Activated CD4-positive, alpha-beta memory T cell treated with anti-CD3 and anti-CD28 coated beads for 36 hours (primary cell): ENCODE results near the gene HOMER2. TPM values are rescaled to one million over a fixed set of nuclear protein-coding genes. Genes with fewer than 3 reads are reported as not detected.
"Not testable (repeated sequence)": the region's sequence is repeated elsewhere in the genome, so short reads cannot be mapped to it uniquely, and the experiment has no call there.

Experiments used
- CTCF ChIA-PET: fragments of 350-600 bp; sonication (Branson Sonifier 250); formaldehyde crosslinking; loops from one replicate; lab custom pipeline; 2021; ENCODE audit warnings: antibody characterized with exemption, inconsistent platforms; lab: Charles Lee
- POLR2A ChIA-PET: fragments of 350-600 bp; sonication (Branson Sonifier 250); formaldehyde crosslinking; loops from one replicate; lab custom pipeline; 2021; ENCODE audit warnings: antibody characterized with exemption; lab: Charles Lee
- DNase-seq: peaks from one replicate; pipeline ENCODE4 v3.0.0-alpha.2; 2020
- H3K27ac Mint-ChIP-seq: one replicate; pipeline ENCODE4 v1.8.0; 2021; ENCODE audit warnings: mixed read lengths
- H3K27me3 Mint-ChIP-seq: one replicate; pipeline ENCODE4 v1.8.0; 2021; ENCODE audit warnings: mixed read lengths
- H3K36me3 Mint-ChIP-seq: one replicate; pipeline ENCODE4 v1.8.0; 2021; ENCODE audit warnings: mixed read lengths
- H3K4me1 Mint-ChIP-seq: one replicate; pipeline ENCODE4 v1.8.0; 2021; ENCODE audit warnings: low read depth, mixed read lengths
- H3K4me3 Mint-ChIP-seq: one replicate; pipeline ENCODE4 v1.8.0; 2021; ENCODE audit warnings: mild to moderate bottlenecking, mixed read lengths
- H3K9me3 Mint-ChIP-seq: one replicate; pipeline ENCODE4 v1.8.0; 2021; ENCODE audit warnings: mixed read lengths
- intact Hi-C: fragments of 100-400 bp; cut with micrococcal nuclease; formaldehyde crosslinking; loops from one replicate; pipeline ENCODE4 v1.15.1; 2023
- total RNA-seq, 2 experiments: library from RNA; stranded (reverse); gene quantifications; one replicate each; pipeline ENCODE4 v1.2.3, GENCODE V29; 2021

Gene HOMER2
- total RNA-seq, 2 experiments from 2014 or later: 6.5 to 7.9 TPM

DNA sequence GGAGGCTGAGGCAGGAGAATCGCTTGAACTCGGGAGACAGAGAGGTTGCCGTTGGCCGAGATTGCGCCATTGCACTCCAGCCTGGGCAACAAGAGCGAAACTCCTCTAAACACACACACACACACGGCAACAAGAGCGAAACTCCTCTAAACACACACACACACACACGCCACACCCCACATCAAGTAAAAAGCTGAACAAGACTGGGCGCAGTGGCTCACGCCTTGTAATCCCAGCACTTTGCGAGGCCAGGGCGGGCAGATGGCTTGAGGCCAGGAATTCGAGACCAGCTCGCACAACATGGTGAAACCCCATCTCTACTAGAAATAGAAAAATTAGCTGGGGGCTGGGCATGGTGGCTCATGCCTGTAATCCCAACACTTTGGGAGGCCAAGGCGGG is 49.0 kb downstream of the HOMER2 start:
- CTCF ChIA-PET: no interaction called here

GRCh38 chr15:82901114-82901805 is 51.3 kb downstream of the HOMER2 start:
- ChIA-PET POLR2A (no interaction called here), CTCF (interaction anchor here (0.7 kb wide), 1 partner anchor 665 kb away, joined by 3 read pairs; no protein-coding TSS in a partner anchor)
- Mint-ChIP-seq H3K27me3 (peaks cover 3% of the 10 kb centered on the region), H3K4me1 (no peaks in the 10 kb centered on the region), H3K9me3 (no peaks in the 10 kb centered on the region), H3K36me3 (no peaks in the 10 kb centered on the region), H3K27ac (no peak overlapping the region), H3K4me3 (no peak overlapping the region)
- DNase-seq: no peak
- intact Hi-C loops: no loop called here

More for the DNA sequence above, 49.0 kb downstream of the HOMER2 start:
- no peaks in the 10 kb centered on the region for H3K36me3 Mint-ChIP-seq
- POLR2A ChIA-PET: no interaction called here
- H3K9me3 Mint-ChIP-seq: peaks cover 3% of the 10 kb centered on the region
- DNase-seq: no peak
- H3K4me3 Mint-ChIP-seq: no peak overlapping the region
- H3K27me3 Mint-ChIP-seq: peaks cover 7% of the 10 kb centered on the region
- H3K27ac Mint-ChIP-seq: no peak overlapping the region
- intact Hi-C loops: no loop called here
- H3K4me1 Mint-ChIP-seq: no peaks in the 10 kb centered on the region

DNA sequence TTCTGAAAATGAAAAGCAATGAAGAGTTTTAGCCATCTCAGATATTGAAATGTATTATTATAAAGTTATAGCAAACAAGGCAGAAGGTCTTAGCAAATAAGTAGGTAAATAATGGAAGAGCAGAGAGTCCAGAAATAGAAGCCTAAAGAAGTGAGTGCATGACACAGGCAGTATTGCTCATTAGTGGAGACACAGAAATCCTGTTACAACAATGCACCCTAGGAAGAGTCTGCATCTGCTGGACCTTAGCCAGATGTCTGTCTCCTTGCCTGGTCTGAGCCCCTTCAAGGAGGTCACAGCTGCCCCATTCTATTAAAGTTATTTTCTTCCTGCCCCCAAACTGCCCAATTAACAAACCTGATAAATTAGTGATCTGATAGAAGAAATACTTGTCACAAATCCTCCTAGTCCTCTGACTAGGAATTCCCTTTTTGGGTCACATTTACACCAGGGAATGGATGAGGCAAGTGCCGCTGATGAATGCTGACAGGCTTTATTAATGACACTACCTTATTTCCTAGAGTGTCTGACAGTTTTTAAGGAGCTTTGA is 51.9 kb downstream of the HOMER2 start:
- DNase-seq: no peak
- no peaks in the 10 kb centered on the region for H3K9me3 Mint-ChIP-seq
- intact Hi-C loops: no loop called here
- no peak overlapping the region for H3K4me3 Mint-ChIP-seq
- H3K36me3 Mint-ChIP-seq: no peaks in the 10 kb centered on the region
- H3K27me3 Mint-ChIP-seq: peaks cover 4% of the 10 kb centered on the region
- no peaks in the 10 kb centered on the region for H3K4me1 Mint-ChIP-seq
- H3K27ac Mint-ChIP-seq: no peak overlapping the region
- ChIA-PET POLR2A (no interaction called here), CTCF (no interaction called here)

- CTCF ChIA-PET: no interaction called here
- no peak overlapping the region for H3K27ac Mint-ChIP-seq
- POLR2A ChIA-PET: no interaction called here
- peaks cover 7% of the 10 kb centered on the region for H3K27me3 Mint-ChIP-seq
- no peaks in the 10 kb centered on the region for H3K36me3 Mint-ChIP-seq
- H3K4me3 Mint-ChIP-seq: no peak overlapping the region
- DNase-seq: no peak
- H3K9me3 Mint-ChIP-seq: no peaks in the 10 kb centered on the region
- H3K4me1 Mint-ChIP-seq: no peaks in the 10 kb centered on the region
- intact Hi-C loops: no loop called here
These were observed 53.6 kb downstream of the HOMER2 start for GRCh38 chr15:82898961-82899360.

DNA sequence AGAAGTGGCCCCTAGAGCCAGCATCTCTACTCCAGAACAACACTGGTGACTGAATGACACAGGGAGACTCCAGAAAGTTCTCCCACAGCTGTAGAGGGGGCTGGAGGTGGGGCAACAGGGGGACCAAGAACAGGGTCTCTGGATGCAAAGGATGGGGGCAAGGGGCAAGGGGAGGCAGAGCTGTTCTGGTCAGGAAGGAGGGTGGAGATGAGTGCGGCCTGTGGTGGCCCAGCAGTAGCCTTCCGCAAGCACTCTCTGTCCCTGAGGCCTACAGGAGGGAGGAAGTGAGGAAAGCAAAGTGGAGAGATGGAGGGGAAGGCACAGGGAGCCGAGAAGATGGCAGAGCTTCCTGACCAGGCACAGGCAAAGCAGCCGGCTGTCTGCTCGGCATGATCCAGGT is 56.5 kb downstream of the HOMER2 start:
- Mint-ChIP-seq H3K27me3 (peaks cover 7% of the 10 kb centered on the region), H3K9me3 (no peaks in the 10 kb centered on the region), H3K4me1 (no peaks in the 10 kb centered on the region), H3K27ac (no peak overlapping the region), H3K36me3 (no peaks in the 10 kb centered on the region), H3K4me3 (no peak overlapping the region)
- CTCF ChIA-PET: no interaction called here
- no peak for DNase-seq
- intact Hi-C loops: no loop called here
- POLR2A ChIA-PET: no interaction called here

DNA sequence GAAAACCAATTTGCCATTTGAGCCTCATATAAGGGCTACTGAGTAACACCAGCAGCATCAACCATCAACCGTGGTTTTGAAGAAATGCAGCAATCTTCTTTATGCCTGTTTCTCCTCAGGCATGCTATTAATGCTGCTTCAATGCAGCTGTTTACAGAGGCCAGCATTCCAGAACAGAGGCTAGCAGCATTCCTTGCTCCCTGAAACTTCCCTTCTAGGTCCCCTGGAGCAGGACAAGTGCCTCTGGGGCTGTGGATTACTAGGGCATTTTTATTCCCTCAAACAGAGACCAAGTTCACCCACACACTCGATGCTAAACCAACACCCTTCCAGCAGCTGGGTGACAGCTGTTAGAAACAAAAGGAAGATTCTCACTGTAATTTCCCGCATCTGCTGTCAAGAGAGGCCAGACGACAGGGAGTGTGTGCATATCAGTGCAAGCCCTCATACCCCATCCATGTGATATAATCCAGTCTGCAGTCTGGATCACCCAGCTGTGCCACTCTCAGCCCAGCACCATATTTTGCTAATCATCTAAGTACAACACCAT is 57.5 kb downstream of the HOMER2 start:
- no peaks in the 10 kb centered on the region for H3K4me1 Mint-ChIP-seq
- no peak overlapping the region for H3K4me3 Mint-ChIP-seq
- DNase-seq: no peak
- H3K27ac Mint-ChIP-seq: no peak overlapping the region
- CTCF ChIA-PET: no interaction called here
- H3K9me3 Mint-ChIP-seq: no peaks in the 10 kb centered on the region
- POLR2A ChIA-PET: no interaction called here
- no peaks in the 10 kb centered on the region for H3K36me3 Mint-ChIP-seq
- H3K27me3 Mint-ChIP-seq: peaks cover 7% of the 10 kb centered on the region
- intact Hi-C loops: no loop called here

DNA sequence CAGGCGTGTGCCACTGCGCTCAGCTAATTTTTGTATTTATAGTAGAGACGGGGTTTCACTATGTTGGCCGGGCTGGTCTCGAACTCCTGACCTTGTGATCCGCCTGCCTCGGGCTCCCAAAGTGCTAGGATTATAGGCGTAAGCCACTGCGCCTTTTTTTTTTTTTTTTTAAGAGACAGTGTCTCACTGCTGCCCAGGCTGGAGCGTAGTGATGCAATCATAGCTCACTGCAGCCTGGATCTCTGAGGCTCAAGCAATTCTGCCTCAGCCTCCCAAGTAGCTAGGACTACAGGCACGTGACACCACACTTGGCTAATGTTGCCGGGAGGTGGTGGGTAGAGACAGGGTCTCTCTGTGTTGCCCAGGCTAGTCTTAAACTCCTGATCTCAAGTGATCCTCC is 59.0 kb downstream of the HOMER2 start:
- H3K36me3 Mint-ChIP-seq, H3K9me3 Mint-ChIP-seq, DNase-seq, H3K27me3 Mint-ChIP-seq, H3K4me1 Mint-ChIP-seq, intact Hi-C loops, H3K4me3 Mint-ChIP-seq, H3K27ac Mint-ChIP-seq, CTCF ChIA-PET, POLR2A ChIA-PET: not testable (repeated sequence)

GRCh38 chr15:82892573-82892972 is 59.9 kb downstream of the HOMER2 start:
- POLR2A ChIA-PET: no interaction called here
- Mint-ChIP-seq H3K4me1 (no peaks in the 10 kb centered on the region), H3K9me3 (no peaks in the 10 kb centered on the region), H3K27me3 (peaks cover 7% of the 10 kb centered on the region), H3K36me3 (no peaks in the 10 kb centered on the region), H3K27ac (no peak overlapping the region), H3K4me3 (no peak overlapping the region)
- CTCF ChIA-PET: interaction anchor here (0.7 kb wide), 1 partner anchor 298 kb away, joined by 4 read pairs; no protein-coding TSS in a partner anchor
- DNase-seq: no peak
- intact Hi-C loops: no loop called here

GRCh38 chr15:82890995-82891390 is 61.5 kb downstream of the HOMER2 start:
- intact Hi-C loops: no loop called here
- H3K27me3 Mint-ChIP-seq: peaks cover 6% of the 10 kb centered on the region

DNA sequence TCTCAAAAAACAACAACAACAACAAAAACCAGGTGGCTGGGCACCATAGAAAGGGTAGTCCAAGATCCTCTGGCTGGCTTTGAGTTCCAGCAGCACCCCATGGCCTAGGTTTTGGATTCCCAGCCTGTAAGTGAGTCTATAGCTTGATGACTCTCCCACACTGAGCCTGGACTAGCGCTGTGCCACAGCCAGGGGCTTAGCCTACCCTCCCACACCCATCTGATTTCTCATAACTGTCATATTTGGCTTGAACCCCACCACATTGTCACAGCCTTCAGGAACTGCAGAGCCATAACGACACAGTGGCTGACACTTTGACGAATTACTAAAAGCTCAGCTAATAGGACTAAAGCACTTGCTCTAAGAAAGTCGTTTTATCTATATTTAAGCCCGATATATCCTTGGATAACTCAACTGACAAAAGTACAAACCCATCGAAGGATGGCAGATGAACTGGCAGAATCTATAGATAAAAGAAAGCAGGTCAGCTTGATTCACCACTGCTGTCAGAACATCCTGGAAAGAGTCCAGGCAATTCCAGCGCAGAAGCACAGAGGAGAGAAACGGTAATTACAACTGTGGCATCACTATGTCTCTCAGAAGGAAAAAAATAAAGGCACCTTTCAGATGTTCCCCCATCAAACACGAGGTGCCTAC is 62.1 kb downstream of the HOMER2 start:
- Mint-ChIP-seq H3K4me3 (no peak overlapping the region), H3K36me3 (no peaks in the 10 kb centered on the region), H3K27ac (no peak overlapping the region), H3K4me1 (no peaks in the 10 kb centered on the region), H3K27me3 (peaks cover 6% of the 10 kb centered on the region), H3K9me3 (no peaks in the 10 kb centered on the region)
- no peak for DNase-seq
- ChIA-PET CTCF (no interaction called here), POLR2A (no interaction called here)
- intact Hi-C loops: no loop called here

More at GRCh38 chr15:82890995-82891390, 61.5 kb downstream of the HOMER2 start:
- POLR2A ChIA-PET: no interaction called here
- Mint-ChIP-seq H3K4me3 (no peak overlapping the region), H3K36me3 (no peaks in the 10 kb centered on the region), H3K4me1 (no peaks in the 10 kb centered on the region), H3K27ac (no peak overlapping the region), H3K9me3 (no peaks in the 10 kb centered on the region)
- CTCF ChIA-PET: no interaction called here
- no peak for DNase-seq

GRCh38 chr15:82882273-82882928 is 70.1 kb downstream of the HOMER2 start:
- CTCF ChIA-PET: no interaction called here
- intact Hi-C loops: no loop called here
- Mint-ChIP-seq H3K36me3 (no peaks in the 10 kb centered on the region), H3K4me1 (no peaks in the 10 kb centered on the region), H3K9me3 (no peaks in the 10 kb centered on the region), H3K4me3 (no peak overlapping the region), H3K27me3 (no peaks in the 10 kb centered on the region), H3K27ac (no peak overlapping the region)
- DNase-seq: no peak
- POLR2A ChIA-PET: no interaction called here

DNA sequence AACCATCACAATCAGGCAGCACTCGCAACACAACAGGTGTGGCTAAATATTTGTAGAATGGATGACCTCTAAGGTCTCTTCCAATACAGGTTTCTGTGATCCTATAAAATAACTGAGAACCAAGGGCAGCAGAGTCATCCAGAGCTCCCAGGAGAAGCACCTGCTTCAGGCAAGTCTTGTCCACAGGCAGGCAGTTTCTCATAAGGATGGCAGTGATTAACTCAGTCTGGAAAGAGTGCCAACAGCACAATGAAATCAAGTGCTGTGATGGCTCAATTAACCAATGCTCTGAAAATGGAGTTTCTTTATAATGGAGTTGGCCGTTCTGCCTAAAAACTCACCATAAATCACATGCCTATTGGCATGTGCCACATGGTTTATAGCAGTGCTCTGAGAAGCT is 70.8 kb downstream of the HOMER2 start:
- H3K36me3 Mint-ChIP-seq: no peaks in the 10 kb centered on the region
- no peak overlapping the region for H3K27ac Mint-ChIP-seq
- no peaks in the 10 kb centered on the region for H3K4me1 Mint-ChIP-seq
- H3K4me3 Mint-ChIP-seq: no peak overlapping the region
- no peak for DNase-seq
- intact Hi-C loops: no loop called here
- H3K27me3 Mint-ChIP-seq: no peaks in the 10 kb centered on the region
- ChIA-PET CTCF (no interaction called here), POLR2A (no interaction called here)
- H3K9me3 Mint-ChIP-seq: no peaks in the 10 kb centered on the region
